Measurements from ENCODE around the gene TMEM14A.
A peak's percentile ranks its signal among the peaks of the same experiment; 100 is the strongest.

TMEM14A gene

DNA sequence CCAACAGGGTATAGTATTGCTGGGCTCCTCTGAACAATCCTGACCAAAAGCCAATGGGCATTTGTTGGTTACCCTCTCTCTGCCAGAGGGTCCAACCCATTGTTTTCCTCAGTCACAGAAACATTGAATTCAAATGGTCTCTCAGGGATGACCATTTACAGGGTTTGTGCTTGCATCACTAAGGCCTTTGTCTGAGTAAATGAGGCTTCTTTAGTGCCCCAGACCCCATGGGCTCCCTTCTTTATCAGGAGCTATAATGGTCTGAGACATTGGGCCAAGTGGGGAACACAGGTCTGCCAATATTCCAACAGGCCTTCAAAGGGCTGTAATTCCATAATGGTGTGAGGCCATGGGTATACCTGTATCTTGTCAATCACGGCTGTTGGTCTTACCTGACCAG, 65.2 kb downstream of the TMEM14A start:
- peak; percentile 40 for DNase-seq (ENCODE audit: low spot score)

Data from iPS-NIHi11 (cell line).